Ascending aorta (tissue), 2 donors: Measurements from ENCODE around the gene CASR. TPM values are rescaled to one million over a fixed set of nuclear protein-coding genes. Genes with fewer than 3 reads are reported as not detected.

Source experiments
- DNase-seq, 2 donors: peaks; one replicate each; pipeline ENCODE4 v3.0.0-alpha.2; 2019; ENCODE audit warnings: low spot score in 2 of 2
- H3K27ac ChIP-seq, 2 donors: fragments of 200-600 bp; sonication (generic); one replicate each; pipeline ENCODE4 v1.5.1; 2016 to 2017; ENCODE audit warnings: mild to moderate bottlenecking in 1 of 2
- H3K27me3 ChIP-seq: fragments of 200-600 bp; sonication (generic); one replicate; pipeline ENCODE4 v1.5.1; 2017
- H3K36me3 ChIP-seq, 2 donors: fragments of 200-600 bp; sonication (generic); one replicate each; pipeline ENCODE4 v1.5.1; 2016
- H3K4me1 ChIP-seq, 2 donors: fragments of 200-600 bp; sonication (generic); one replicate each; pipeline ENCODE4 v1.5.1; 2016 to 2017; ENCODE audit warnings: mild to moderate bottlenecking in 1 of 2
- H3K4me3 ChIP-seq, 2 donors: fragments of 200-600 bp; sonication (generic); one replicate each; pipeline ENCODE4 v1.5.1; 2016 to 2017; ENCODE audit warnings: mild to moderate bottlenecking in 1 of 2
- H3K9me3 ChIP-seq, 2 donors: fragments of 200-600 bp; sonication (generic); one replicate each; pipeline ENCODE4 v1.5.1; 2016
- CTCF ChIP-seq, 3 experiments: fragments of 200-600 bp in 2 of 3; fragments of 450-650 bp in 1 of 3; sonication (generic) in 2 of 3; IDR thresholded peaks; one replicate each; pipeline ENCODE4 v1.5.1; 2016 to 2019; ENCODE audit warnings: antibody characterized with exemption in 3 of 3, mild to moderate bottlenecking in 1 of 3, moderate library complexity in 1 of 3
- intact Hi-C: fragments of 100-400 bp; cut with DNase I; formaldehyde crosslinking; loops from one replicate; pipeline ENCODE4 v1.15.1; 2023
- total RNA-seq: library from RNA; depleted of rRNA; stranded (reverse); fragments of >200 nt; gene quantifications from one replicate; pipeline ENCODE4 v1.1.0, GENCODE V29; 2016

The CASR gene
- total RNA-seq, 1 donor from 2014 or later, result not detected

- no peak overlapping the region for H3K4me3 ChIP-seq
- no peak overlapping the region for H3K27ac ChIP-seq
- H3K27me3 ChIP-seq, result no peaks in the 10 kb centered on the region
- intact Hi-C loops, result no loop called here
- H3K9me3 ChIP-seq, result no peaks in the 10 kb centered on the region
- no peak for DNase-seq
- no peaks in the 10 kb centered on the region for H3K4me1 ChIP-seq
- no peak for TF ChIP-seq CTCF (IDR thresholded peaks at IDR 0.05)
- no peaks in the 10 kb centered on the region for H3K36me3 ChIP-seq
These were observed 132.9 kb downstream of the CASR start for GRCh38 chr3:122316368-122316767.

DNA sequence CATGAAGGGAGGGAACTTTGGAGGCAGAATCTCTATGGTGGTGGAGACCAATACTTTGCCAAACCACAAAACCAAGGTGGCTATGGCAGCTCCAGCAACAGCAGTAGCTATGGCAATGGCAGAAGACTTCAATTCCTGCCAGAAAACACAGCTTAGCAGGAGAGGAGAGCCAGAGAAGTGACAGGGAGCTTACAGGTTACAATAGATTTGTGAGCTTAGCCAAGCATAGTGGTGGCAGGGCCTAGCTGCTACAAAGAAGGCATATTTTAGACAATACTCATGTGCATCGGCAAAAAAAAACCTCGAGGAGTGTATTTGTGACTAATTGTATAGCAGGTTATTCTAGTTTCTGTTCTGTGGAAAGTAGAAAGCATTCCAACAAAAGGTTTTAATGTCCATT, 135.2 kb downstream of the CASR start:
- Histone ChIP-seq H3K27me3 (no peaks in the 10 kb centered on the region), H3K27ac (no peak overlapping the region), H3K9me3 (no peaks in the 10 kb centered on the region), H3K4me3 (no peak overlapping the region), H3K36me3 (no peaks in the 10 kb centered on the region), H3K4me1 (no peaks in the 10 kb centered on the region)
- intact Hi-C loops, result no loop called here
- DNase-seq, result no peak
- TF ChIP-seq CTCF (IDR thresholded peaks at IDR 0.05), result no peak

DNA sequence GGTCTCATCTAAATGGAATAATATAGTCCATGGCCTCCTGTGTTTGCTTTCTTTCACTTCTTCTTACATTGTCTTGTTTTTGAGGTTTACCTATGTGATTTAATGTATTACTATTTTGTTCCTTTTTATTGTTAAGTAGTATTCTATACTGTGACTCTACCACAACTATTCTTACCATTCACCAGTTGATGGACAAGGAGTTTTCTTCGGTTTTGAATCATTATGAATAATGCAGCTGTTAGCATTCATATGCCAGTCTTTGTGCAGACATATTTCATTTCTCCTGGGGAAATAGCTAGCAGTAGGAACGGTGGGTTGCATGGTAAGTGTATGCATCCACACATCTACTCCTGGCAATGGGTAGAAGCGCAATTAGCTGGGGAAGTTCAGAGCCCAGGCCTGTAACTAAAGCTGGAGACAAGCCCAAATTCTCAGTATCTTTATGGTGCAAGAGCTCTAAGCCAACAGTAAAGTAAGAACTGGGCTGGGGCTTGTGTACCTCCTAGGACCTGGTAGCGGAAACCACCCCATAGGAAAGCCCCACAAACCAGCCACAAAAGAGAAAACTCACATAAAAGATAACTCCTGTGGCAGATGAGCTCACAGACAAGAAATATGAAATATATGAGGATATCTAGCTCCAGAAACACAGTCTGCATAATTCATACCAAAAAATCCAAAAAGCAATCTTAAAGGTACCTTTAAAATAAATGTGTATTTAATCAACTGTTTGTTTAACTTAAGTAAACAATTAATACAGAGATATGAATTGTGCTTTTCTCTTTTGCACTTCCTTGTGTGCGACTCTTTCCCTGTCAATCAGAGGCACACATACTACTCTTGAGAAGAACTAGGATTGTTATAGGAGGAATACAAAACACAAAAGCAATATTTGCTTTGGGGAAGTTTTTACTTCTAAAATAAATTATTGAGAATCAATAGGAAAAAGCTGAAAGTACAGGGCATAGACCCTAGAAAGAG, 138.9 kb downstream of the CASR start:
- H3K4me3 ChIP-seq, result no peak overlapping the region
- intact Hi-C loops, result no loop called here
- no peaks in the 10 kb centered on the region for H3K36me3 ChIP-seq
- no peak for DNase-seq
- no peak for TF ChIP-seq CTCF (IDR thresholded peaks at IDR 0.05)
- no peak overlapping the region for H3K27ac ChIP-seq
- H3K27me3 ChIP-seq, result no peaks in the 10 kb centered on the region
- H3K9me3 ChIP-seq, result no peaks in the 10 kb centered on the region
- no peaks in the 10 kb centered on the region for H3K4me1 ChIP-seq

DNA sequence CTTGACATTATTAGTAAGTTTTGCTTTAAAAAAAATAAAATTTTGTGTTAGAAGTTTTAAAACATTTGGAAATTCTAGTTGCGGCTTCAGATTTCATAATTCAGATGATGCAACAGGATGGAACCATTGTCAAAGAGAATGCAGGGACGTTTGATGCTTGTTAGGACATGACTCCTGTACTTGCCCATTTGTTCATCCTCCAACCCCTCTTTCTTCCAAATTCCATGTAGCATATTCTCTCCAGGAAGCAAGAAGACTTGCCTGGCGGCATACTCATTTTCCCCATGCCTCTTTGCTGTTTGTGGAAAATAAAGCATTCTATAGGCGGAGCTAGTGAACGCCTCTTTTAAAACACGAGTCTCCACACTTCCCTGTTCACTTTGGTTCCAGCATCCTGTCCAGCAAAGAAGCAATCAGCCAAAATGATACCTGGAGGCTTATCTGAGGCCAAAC, 141.4 kb downstream of the CASR start, which contains the start of gene CSTA:
Gene CSTA, plus strand, starts transcription at position 378 of the 453 bp plus-strand sequence. Its CDS starts 45 bp downstream, at position 423.
- DNase-seq, result no peak
- Histone ChIP-seq H3K4me3 (peak within 1 kb of the TSS in 1 of 2 donors; percentile 36), H3K27me3 (no peaks in the 10 kb centered on the region), H3K9me3 (no peaks in the 10 kb centered on the region), H3K36me3 (no peaks in the 10 kb centered on the region), H3K27ac (no peak within 1 kb of the TSS), H3K4me1 (no peaks in the 10 kb centered on the region)
- intact Hi-C loops, result no loop called here
- TF ChIP-seq CTCF (IDR thresholded peaks at IDR 0.05), result no peak

DNA sequence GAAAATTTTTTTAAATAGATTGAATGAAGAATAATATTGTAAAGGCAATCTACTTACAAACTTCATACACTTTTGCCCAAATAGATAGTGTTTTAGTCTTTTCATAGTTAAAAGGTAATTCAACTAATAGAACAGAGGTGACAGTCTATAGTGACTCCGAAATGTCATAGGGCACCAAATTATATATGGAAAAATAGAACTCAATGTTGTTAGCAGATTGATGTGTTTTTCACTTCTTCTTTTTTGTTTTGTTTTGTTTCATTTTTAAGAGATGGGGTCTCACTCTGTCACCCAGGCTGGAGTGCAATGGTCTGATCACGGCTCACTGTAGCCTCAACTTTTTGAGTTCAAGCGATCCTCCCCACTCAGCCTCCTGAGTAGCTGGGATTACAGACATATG, 142.3 kb downstream of the CASR start:
- no peaks in the 10 kb centered on the region for H3K36me3 ChIP-seq
- H3K4me3 ChIP-seq, result no peak overlapping the region
- intact Hi-C loops, result no loop called here
- no peaks in the 10 kb centered on the region for H3K9me3 ChIP-seq
- H3K27ac ChIP-seq, result no peak overlapping the region
- no peaks in the 10 kb centered on the region for H3K4me1 ChIP-seq
- DNase-seq, result no peak
- no peaks in the 10 kb centered on the region for H3K27me3 ChIP-seq
- no peak for TF ChIP-seq CTCF (IDR thresholded peaks at IDR 0.05)
